Effector memory CD8-positive, alpha-beta T cell (primary cell): Measurements from ENCODE around the gene YIF1A.
"Not testable (repeated sequence)": the region's sequence is repeated elsewhere in the genome, so short reads cannot be mapped to it uniquely, and the experiment has no call there.

ENCODE experiments used
- ATAC-seq: fragments of 150-1000 bp; cut with Tn5 transposase; replicated peaks from 2 replicates; pipeline ENCODE4 v1.10.0; 2021; ENCODE audit warnings: mild to moderate bottlenecking, moderate library complexity
- DNase-seq, 3 experiments: peaks; one replicate each; pipeline ENCODE4 v3.0.0; 2021
- H3K27ac Mint-ChIP-seq, 2 donors: one replicate each; pipeline ENCODE4 v1.8.0; 2022; ENCODE audit warnings: mild to moderate bottlenecking in 2 of 2, mixed read lengths in 2 of 2, moderate library complexity in 2 of 2
- H3K27me3 Mint-ChIP-seq, 2 donors: one replicate each; pipeline ENCODE4 v1.8.0; 2022; ENCODE audit warnings: mixed read lengths in 2 of 2
- H3K36me3 Mint-ChIP-seq: one replicate; pipeline ENCODE4 v1.8.0; 2022; ENCODE audit warnings: mild to moderate bottlenecking, moderate library complexity, mixed read lengths; ENCODE audit not compliant: insufficient read depth
- H3K4me1 Mint-ChIP-seq, 2 donors: one replicate each; pipeline ENCODE4 v1.8.0; 2022; ENCODE audit warnings: low read depth in 2 of 2, mixed read lengths in 2 of 2
- H3K4me3 Mint-ChIP-seq, 2 donors: one replicate each; pipeline ENCODE4 v1.8.0; 2022; ENCODE audit warnings: mild to moderate bottlenecking in 2 of 2, mixed read lengths in 2 of 2, moderate library complexity in 2 of 2
- H3K9me3 Mint-ChIP-seq, 2 donors: one replicate each; pipeline ENCODE4 v1.8.0; 2022; ENCODE audit warnings: mixed read lengths in 2 of 2

Gene YIF1A

GRCh38 chr11:66330931-66331330 lies 42.0 kb upstream of the YIF1A start:
- Mint-ChIP-seq H3K4me3 (no peak overlapping the region), H3K9me3 (no peaks in the 10 kb centered on the region), H3K36me3 (peaks cover 4% of the 10 kb centered on the region), H3K27me3 (no peaks in the 10 kb centered on the region), H3K4me1 (peaks cover 25 to 29% of the 10 kb centered on the region in 2 donors), H3K27ac (no peak overlapping the region)
- DNase-seq (no peak), ATAC-seq (no peak)

DNA sequence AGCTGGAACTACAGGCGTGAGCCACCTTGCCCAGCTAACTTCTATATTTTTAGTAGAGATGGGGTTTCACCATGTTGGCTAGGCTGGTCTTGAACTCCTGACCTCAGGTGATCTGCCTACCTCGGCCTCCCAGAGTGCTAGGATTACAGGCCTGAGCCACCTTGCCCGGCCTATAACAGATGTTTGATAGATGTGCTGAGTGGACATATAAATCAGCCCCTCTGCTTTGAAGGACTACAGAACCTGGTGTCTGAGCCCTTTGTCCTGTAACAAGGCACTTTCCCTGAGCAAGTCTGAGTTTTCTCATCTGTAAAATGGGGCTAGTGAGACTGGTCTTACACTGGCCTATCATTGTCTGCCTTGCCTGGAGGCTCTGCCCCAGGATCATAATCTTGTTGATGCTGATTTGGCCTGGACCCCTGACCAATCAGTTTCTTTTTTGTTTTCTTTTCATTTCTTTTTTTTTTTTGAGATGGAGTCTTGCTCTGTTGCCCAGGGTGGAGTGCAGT lies 40.3 kb upstream of the YIF1A start:
- ATAC-seq (no peak), DNase-seq (no peak)
- Mint-ChIP-seq H3K4me3 (peak overlapping the region; percentile 15 to 32), H3K27me3 (no peaks in the 10 kb centered on the region), H3K27ac (peak overlapping the region in 1 of 2 donors; percentile 66), H3K4me1 (peaks cover 26 to 27% of the 10 kb centered on the region in 2 donors), H3K9me3 (no peaks in the 10 kb centered on the region), H3K36me3 (peaks cover 4% of the 10 kb centered on the region)

- Mint-ChIP-seq H3K4me1 (peaks cover 27 to 29% of the 10 kb centered on the region in 2 donors), H3K27ac (peak overlapping the region; percentile 0 to 66), H3K4me3 (peak overlapping the region; percentile 27 to 32), H3K36me3 (peaks cover 4% of the 10 kb centered on the region), H3K9me3 (no peaks in the 10 kb centered on the region), H3K27me3 (no peaks in the 10 kb centered on the region)
- peak; percentile 75 to 81 (median 79) for DNase-seq
- ATAC-seq, result peak; percentile 69
These were observed 39.6 kb upstream of the YIF1A start for GRCh38 chr11:66328302-66329144.

GRCh38 chr11:66328031-66328301 lies 39.0 kb upstream of the YIF1A start:
- Mint-ChIP-seq H3K36me3 (peaks cover 4% of the 10 kb centered on the region), H3K27me3 (no peaks in the 10 kb centered on the region), H3K27ac (peak overlapping the region; percentile 0 to 66), H3K9me3 (no peaks in the 10 kb centered on the region), H3K4me3 (peak overlapping the region; percentile 27 to 32), H3K4me1 (peaks cover 27 to 29% of the 10 kb centered on the region in 2 donors)
- peak; percentile 71 to 79 (median 74) for DNase-seq
- ATAC-seq, result peak; percentile 93

GRCh38 chr11:66327171-66328030 lies 38.5 kb upstream of the YIF1A start:
- no peaks in the 10 kb centered on the region for H3K27me3 Mint-ChIP-seq
- H3K4me3 Mint-ChIP-seq, result peak overlapping the region; percentile 27 to 32
- peaks cover 4% of the 10 kb centered on the region for H3K36me3 Mint-ChIP-seq
- peaks cover 27 to 29% of the 10 kb centered on the region in 2 donors for H3K4me1 Mint-ChIP-seq
- ATAC-seq (no peak), DNase-seq (no peak)
- peak overlapping the region; percentile 0 to 66 for H3K27ac Mint-ChIP-seq
- no peaks in the 10 kb centered on the region for H3K9me3 Mint-ChIP-seq

- Mint-ChIP-seq H3K9me3 (no peaks in the 10 kb centered on the region), H3K27ac (peak overlapping the region; percentile 71 to 82), H3K4me1 (peaks cover 27 to 29% of the 10 kb centered on the region in 2 donors), H3K36me3 (peaks cover 4% of the 10 kb centered on the region), H3K4me3 (peak overlapping the region; percentile 32 to 46), H3K27me3 (no peaks in the 10 kb centered on the region)
- DNase-seq (no peak), ATAC-seq (no peak)
These were observed 37.5 kb upstream of the YIF1A start for GRCh38 chr11:66326261-66327111.

DNA sequence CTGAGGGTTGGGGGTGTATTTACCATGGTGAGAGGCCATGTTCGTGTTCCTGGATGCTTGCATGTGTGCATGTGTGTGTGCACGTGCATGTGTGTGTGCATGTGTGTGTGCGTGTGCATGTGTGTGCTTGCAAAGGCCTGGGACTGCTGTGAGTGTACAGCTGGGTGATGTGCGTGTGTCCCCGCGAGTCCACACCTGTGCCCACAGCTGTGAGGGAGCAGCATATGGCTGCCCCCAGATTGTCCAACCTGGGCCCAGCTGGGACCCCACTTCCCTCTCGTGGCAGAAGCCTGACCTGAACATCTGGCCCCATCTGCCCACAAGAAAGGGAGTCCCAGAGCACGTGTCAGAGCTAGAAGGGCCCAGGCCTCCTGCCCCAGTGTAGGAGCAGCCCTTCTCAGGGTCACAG lies 36.3 kb upstream of the YIF1A start:
- no peak for DNase-seq
- ATAC-seq, result no peak
- Mint-ChIP-seq H3K36me3 (peaks cover 5% of the 10 kb centered on the region), H3K4me1 (peaks cover 27 to 29% of the 10 kb centered on the region in 2 donors), H3K27ac (peak overlapping the region in 1 of 2 donors; percentile 71), H3K4me3 (peak overlapping the region in 1 of 2 donors; percentile 11), H3K9me3 (no peaks in the 10 kb centered on the region), H3K27me3 (no peaks in the 10 kb centered on the region)

- peak overlapping the region in 1 of 2 donors; percentile 67 for H3K27ac Mint-ChIP-seq
- DNase-seq, result no peak
These were observed 35.7 kb upstream of the YIF1A start for GRCh38 chr11:66324664-66325063.

DNA sequence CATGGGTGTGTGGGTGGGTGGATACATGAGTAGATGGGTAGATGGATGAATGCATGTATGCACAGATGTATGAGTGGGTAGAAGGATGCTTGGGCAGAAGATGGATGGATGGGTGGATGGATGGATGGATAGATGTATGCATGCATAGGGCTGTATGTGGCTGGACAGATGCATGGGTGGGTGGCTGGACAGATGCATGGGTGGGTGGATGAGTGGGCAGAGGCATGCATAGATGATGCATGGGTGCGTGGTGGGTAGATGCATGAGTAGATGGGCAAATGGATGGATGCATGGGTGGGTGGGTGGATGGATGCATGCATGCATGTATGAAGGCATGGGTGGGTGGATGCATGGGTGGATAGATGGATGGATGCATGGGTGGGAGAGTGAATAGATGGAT lies 34.7 kb upstream of the YIF1A start:
- Mint-ChIP-seq H3K4me3 (no peak overlapping the region), H3K27ac (no peak overlapping the region), H3K9me3 (no peaks in the 10 kb centered on the region)

More at GRCh38 chr11:66324664-66325063, 35.7 kb upstream of the YIF1A start:
- Mint-ChIP-seq H3K9me3 (no peaks in the 10 kb centered on the region), H3K4me3 (no peak overlapping the region), H3K27me3 (no peaks in the 10 kb centered on the region), H3K4me1 (peaks cover 24 to 34% of the 10 kb centered on the region in 2 donors), H3K36me3 (peaks cover 8% of the 10 kb centered on the region)
- ATAC-seq, result no peak

DNA sequence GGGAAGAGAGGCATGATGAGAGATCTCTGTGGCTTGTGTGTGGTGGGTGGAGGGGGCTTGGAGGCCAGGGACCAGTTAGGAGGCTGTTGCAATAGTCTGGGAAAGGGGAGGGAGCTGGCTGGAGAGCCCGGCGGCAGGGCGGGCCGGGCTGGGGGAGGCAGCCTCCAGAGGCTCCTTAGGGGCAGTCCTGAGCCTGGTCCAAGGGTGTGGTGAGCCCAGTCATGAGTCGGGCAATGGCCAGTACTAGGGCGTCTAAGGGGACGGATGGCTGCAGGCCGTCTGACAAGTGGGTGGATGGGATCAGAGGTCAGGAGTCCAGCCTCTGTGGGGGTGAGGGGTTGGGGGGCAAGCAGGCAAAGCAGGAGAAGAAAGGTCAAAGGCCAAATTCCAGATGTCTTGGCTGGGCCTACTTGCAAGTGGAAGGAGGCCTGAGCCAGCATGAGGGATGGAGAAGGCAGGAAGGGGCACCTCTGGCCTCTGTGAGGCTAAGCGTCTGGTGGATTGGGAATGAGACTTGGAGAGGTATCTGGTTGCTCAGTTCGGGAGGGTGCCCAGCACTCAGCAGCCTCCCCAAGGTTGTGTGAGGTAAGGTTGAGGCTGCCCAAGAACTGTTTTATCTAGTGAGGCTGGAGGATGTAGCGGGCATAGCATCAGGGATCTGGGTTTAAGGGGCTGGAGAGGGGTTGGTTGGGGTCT lies 33.9 kb upstream of the YIF1A start:
- ATAC-seq, result no peak
- Mint-ChIP-seq H3K27ac (no peak overlapping the region), H3K4me3 (no peak overlapping the region), H3K9me3 (no peaks in the 10 kb centered on the region), H3K27me3 (no peaks in the 10 kb centered on the region), H3K36me3 (peaks cover 4% of the 10 kb centered on the region), H3K4me1 (peaks cover 29 to 43% of the 10 kb centered on the region in 2 donors)
- no peak for DNase-seq

More for the DNA sequence above, 34.7 kb upstream of the YIF1A start:
- Mint-ChIP-seq H3K27me3 (no peaks in the 10 kb centered on the region), H3K4me1 (peaks cover 29 to 43% of the 10 kb centered on the region in 2 donors), H3K36me3 (peaks cover 8% of the 10 kb centered on the region)
- ATAC-seq, result no peak
- no peak for DNase-seq

DNA sequence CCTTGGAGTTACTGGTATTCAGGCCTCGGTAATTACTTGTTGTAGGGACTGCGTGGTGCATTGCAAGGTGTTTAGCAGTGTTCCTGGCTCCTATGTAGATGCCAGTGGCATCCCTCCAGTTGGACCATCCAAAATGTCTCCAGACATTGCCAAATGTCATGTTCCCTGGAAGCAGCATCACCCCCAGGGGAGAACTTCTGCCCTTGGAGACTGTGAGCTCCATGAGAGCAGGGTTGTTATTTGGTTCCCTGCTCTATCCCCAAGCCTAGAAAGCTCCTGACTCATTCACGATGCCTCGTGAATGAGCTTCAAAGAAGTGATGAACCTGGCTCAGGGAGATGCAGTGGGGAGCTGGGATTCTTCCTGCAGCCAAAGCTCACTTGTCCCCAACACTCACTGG lies 32.7 kb upstream of the YIF1A start:
- H3K4me1 Mint-ChIP-seq, result peaks cover 26 to 36% of the 10 kb centered on the region in 2 donors

GRCh38 chr11:66320748-66321147 lies 31.8 kb upstream of the YIF1A start:
- H3K27me3 Mint-ChIP-seq, H3K9me3 Mint-ChIP-seq, H3K36me3 Mint-ChIP-seq, H3K4me3 Mint-ChIP-seq, H3K27ac Mint-ChIP-seq, ATAC-seq, DNase-seq: not testable (repeated sequence)
- peaks cover 25 to 31% of the 10 kb centered on the region in 2 donors for H3K4me1 Mint-ChIP-seq

More for the DNA sequence above, 32.7 kb upstream of the YIF1A start:
- H3K27me3 Mint-ChIP-seq, result no peaks in the 10 kb centered on the region
- H3K36me3 Mint-ChIP-seq, result peaks cover 4% of the 10 kb centered on the region
- no peak overlapping the region for H3K4me3 Mint-ChIP-seq
- no peak overlapping the region for H3K27ac Mint-ChIP-seq
- no peak for ATAC-seq
- no peaks in the 10 kb centered on the region for H3K9me3 Mint-ChIP-seq
- no peak for DNase-seq
